GM13976 (cell line): ENCODE results near the gene ATP1A1.

ENCODE experiments used
- DNase-seq: peaks from one replicate; pipeline ENCODE4 v3.0.0; 2012; ENCODE audit warnings: low spot score
- in situ Hi-C: fragments of 300-500 bp; cut with MboI; formaldehyde crosslinking; loops from one replicate; pipeline ENCODE4 v1.12.0; 2022; ENCODE audit warnings: low sequenced_read_pairs, mixed read lengths, inconsistent platforms; ENCODE audit not compliant: unreplicated experiment
- TF ChIP-seq, protein P1 (sequence below): IDR thresholded peaks from 2 replicates; pipeline ENCODE4 v1.5.1; 2012; ENCODE audit warnings: borderline replicate concordance, mild to moderate bottlenecking; ENCODE audit not compliant: insufficient read depth; ENCODE audit errors: extremely low read depth, missing control alignments, control extremely low read depth

ATP1A1 gene

DNA sequence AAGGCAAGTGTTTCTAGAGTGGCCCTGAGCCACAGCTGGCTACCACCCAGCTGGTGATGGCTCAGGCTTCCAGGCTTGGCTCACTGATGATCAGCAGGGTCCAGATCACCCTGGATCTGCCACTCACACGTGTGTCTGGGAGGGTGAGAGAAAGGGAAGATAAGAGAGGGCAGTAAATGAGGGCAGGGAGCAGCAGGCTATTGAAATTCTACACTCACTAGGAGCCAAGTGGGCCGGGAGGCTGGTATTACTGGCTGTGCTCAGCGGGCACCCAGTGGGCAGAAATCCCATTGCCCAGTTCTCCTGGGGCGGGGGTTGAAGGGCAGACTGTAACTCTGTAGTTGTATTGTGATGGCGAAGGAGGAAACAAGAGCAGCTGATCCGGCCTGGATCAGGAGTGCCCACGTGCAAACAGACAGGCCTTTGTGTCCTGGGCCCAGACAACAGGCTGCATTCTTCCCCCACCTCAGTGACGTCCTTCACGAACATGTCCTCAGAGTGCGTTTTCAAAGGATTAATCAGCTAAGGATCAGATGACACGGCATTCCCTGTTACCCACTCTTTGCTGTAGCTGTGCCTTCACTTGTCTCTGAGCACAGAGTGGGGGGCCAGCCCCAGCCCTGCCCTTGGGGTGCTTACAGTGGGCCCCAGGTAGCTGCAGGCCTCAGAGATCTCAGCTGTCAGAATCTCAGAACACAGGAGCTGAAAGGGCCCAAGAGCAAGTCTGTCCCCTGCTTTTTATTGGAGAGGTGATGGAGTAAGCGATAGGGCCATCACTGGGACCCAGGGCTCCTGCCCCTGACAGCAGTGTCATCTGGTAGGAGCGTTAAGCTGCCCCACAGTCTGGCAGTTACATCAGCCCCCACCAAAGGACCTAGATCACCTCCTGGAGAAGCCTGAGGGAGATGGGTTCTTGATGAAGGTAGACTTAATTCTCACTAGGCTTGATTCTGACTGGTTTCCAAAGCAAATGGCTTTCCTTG is 60.5 kb downstream of the ATP1A1 start:
- no peak for DNase-seq
- in situ Hi-C loops, result no loop called here
- TF ChIP-seq, protein P1, sequence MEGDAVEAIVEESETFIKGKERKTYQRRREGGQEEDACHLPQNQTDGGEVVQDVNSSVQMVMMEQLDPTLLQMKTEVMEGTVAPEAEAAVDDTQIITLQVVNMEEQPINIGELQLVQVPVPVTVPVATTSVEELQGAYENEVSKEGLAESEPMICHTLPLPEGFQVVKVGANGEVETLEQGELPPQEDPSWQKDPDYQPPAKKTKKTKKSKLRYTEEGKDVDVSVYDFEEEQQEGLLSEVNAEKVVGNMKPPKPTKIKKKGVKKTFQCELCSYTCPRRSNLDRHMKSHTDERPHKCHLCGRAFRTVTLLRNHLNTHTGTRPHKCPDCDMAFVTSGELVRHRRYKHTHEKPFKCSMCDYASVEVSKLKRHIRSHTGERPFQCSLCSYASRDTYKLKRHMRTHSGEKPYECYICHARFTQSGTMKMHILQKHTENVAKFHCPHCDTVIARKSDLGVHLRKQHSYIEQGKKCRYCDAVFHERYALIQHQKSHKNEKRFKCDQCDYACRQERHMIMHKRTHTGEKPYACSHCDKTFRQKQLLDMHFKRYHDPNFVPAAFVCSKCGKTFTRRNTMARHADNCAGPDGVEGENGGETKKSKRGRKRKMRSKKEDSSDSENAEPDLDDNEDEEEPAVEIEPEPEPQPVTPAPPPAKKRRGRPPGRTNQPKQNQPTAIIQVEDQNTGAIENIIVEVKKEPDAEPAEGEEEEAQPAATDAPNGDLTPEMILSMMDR, result no peak

DNA sequence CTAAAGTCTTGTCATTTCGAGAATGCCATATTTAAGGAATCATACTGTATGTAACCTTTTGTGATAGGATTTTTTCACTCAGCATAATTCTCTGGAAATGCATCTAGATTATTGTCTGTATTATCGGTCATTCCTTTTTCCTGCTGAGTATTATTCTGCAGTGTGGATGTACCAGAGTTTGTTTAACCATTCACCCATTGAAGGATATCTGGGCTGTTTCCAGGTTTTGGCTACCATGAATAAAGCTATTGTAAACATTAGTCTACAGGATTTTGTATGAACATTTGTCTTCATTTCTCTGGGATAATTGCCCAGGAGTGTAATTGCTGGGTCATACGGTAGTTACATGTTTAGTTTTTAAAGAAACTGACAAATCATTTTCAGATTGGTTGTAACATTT is 61.8 kb downstream of the ATP1A1 start:
- DNase-seq, result no peak
- in situ Hi-C loops, result no loop called here
- TF ChIP-seq, protein P1, result no peak

DNA sequence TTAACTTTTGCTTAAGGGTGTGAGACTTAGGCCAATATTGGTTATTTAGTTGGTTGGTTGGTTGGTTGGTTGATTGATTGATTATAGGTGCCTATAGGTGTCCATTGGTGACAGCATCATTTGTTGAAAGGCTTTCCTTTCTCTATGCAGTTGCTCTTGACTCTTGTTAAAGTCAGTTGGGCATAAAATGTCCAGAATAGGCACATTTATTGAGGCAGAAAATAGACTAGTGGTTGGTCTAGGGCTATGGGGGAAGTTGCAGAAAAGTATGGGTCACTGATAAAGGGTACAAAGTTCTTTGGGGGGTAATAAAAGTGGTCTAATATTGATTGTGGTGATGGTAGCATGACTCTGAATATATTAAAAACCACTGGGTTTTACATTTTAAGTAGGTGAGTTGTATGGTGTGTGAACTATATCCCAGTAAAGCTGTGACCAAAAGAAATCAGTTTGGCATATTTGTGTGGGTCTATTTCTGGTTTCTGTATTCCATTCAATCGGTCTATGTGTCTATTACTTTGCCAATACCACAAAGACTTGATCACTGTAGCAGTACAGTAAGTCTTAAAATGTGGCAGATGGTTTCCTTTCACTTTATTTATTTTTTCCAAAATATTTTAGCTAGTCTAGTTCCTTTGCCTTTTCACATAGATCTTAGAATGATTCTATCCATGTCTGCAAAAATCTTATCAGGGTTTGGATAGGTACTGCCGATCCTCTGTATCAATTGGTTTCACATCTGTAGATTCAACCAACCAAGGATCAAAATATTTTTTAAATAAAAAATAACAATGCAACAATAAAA is 63.0 kb downstream of the ATP1A1 start:
- TF ChIP-seq, protein P1, result no peak
- in situ Hi-C loops, result no loop called here
- DNase-seq, result no peak

DNA sequence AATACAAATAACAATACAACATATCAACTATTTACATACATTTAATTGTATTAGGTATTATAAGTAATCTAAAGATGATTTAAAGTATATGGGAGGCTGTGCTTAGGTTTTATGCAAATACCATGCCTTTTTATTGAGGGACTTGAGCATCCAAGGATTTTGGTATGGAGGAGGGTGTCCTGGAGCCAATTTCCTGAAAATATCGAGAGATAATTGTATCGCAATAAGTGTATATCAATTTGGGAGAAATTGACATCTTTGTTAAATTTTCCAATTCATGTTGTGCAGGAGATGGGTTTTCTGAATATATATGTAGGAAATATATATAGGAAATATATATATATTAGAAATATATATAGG is 63.5 kb downstream of the ATP1A1 start:
- DNase-seq, result no peak
- in situ Hi-C loops, result no loop called here
- TF ChIP-seq, protein P1, result no peak

DNA sequence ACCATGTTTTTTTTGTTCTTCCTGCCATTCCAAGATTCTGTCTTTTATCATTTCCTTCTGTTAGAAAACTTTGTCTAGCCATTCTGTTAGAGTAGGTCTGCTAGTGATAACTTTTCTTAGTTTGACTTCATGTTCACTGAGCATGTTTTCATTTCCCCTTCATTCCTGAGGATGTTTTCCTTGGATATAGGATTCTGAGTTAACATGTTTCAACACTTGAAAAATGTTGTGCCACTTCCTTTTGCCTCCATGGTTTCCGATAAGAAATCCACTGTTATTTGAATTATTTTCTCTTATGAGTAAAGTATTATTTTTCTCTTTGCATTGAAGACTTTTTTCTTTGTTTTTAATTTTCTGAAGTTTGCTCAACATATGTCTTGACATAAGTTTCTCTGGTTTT is 66.7 kb downstream of the ATP1A1 start:
- TF ChIP-seq, protein P1, result no peak
- in situ Hi-C loops, result no loop called here
- DNase-seq, result no peak

DNA sequence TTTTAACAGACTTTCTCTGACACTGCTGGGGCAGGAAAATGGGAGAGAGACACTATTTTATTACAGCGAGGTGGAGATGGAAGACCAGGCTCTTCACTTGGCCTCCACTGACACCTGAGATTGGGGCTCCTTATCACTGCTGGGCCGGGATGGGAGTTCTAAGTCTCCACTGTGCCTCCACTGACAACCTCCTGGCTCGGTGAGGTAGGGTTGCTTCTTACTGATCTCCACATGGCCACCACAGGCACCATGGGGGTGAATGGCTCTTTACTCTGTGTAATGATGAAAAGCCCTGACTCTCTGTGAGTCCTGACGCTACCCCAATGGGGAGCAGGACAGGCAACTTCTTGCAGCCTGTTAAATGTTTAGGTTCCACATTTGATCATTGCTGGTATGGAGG is 67.7 kb downstream of the ATP1A1 start:
- DNase-seq, result no peak
- in situ Hi-C loops, result no loop called here
- TF ChIP-seq, protein P1, result no peak
